GM12864 (cell line): Measurements from ENCODE around the gene SUGT1.
"Not testable (repeated sequence)": the region's sequence is repeated elsewhere in the genome, so short reads cannot be mapped to it uniquely, and the experiment has no call there.

Source experiments
- DNase-seq: peaks from one replicate; pipeline ENCODE4 v3.0.0-alpha.2; 2011; ENCODE audit warnings: low read depth
- H3K4me3 ChIP-seq: 2 replicates; pipeline ENCODE4 v1.5.1; 2011; ENCODE audit warnings: mild to moderate bottlenecking, low read depth, low read length, control low read depth
- CTCF ChIP-seq: IDR thresholded peaks from 2 replicates; pipeline ENCODE4 v1.5.1; 2011; ENCODE audit warnings: low read depth, mild to moderate bottlenecking, moderate library complexity, low read length, control low read depth, inconsistent platforms; ENCODE audit errors: missing control alignments

The SUGT1 gene

DNA sequence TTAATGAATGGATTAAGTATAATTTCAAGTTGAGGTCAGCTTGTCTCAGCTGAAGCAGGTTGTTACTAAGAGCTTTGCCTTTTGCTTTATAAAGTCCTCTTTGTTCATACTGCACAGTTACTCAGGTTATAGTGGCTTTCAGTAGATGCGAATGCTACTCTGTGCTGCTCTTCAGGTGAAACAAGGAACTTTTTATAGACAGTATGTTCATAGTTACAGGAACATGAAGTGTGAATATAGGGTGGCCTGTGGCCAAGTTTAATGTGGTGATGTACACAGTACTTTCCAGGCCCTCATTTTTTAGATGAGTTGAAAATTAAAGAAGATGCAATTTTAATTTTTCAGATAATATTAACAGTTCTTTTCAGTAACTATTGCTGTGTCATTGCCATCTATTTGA lies 20.8 kb downstream of the SUGT1 start:
- no peak overlapping the region for H3K4me3 ChIP-seq
- DNase-seq: no peak
- no peak for TF ChIP-seq CTCF

GRCh38 chr13:52677823-52678222 lies 25.2 kb downstream of the SUGT1 start:
- DNase-seq: no peak
- H3K4me3 ChIP-seq: no peak overlapping the region
- TF ChIP-seq CTCF: no peak

GRCh38 chr13:52685806-52686205 lies 33.2 kb downstream of the SUGT1 start:
- not testable (repeated sequence) for DNase-seq, H3K4me3 ChIP-seq

GRCh38 chr13:52686376-52686775 lies 33.7 kb downstream of the SUGT1 start:
- no peak overlapping the region for H3K4me3 ChIP-seq
- DNase-seq: no peak
- no peak for TF ChIP-seq CTCF

DNA sequence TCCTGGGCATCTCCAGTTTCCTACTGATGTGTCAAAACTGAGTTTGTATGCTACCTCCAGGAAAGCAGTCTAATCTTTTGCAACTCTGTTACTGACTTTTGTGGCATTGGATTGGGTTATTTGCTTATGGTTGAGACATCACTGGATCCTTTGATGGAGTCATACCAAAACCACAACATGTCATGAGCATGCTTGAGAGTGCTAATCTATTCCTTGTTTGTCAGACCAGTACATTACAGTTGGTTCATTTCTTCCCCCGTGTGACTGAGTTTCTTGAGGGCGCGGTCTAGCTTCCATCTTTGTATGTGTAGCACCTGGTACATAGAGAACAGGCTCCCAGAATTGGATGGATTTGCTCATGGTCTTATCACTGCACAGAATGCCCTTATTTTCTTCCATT lies 43.2 kb downstream of the SUGT1 start:
- no peak overlapping the region for H3K4me3 ChIP-seq
- no peak for DNase-seq
- no peak for TF ChIP-seq CTCF

- no peak for TF ChIP-seq CTCF
- DNase-seq: no peak
- H3K4me3 ChIP-seq: no peak overlapping the region
Measured at GRCh38 chr13:52696566-52696965, 43.9 kb downstream of the SUGT1 start.

DNA sequence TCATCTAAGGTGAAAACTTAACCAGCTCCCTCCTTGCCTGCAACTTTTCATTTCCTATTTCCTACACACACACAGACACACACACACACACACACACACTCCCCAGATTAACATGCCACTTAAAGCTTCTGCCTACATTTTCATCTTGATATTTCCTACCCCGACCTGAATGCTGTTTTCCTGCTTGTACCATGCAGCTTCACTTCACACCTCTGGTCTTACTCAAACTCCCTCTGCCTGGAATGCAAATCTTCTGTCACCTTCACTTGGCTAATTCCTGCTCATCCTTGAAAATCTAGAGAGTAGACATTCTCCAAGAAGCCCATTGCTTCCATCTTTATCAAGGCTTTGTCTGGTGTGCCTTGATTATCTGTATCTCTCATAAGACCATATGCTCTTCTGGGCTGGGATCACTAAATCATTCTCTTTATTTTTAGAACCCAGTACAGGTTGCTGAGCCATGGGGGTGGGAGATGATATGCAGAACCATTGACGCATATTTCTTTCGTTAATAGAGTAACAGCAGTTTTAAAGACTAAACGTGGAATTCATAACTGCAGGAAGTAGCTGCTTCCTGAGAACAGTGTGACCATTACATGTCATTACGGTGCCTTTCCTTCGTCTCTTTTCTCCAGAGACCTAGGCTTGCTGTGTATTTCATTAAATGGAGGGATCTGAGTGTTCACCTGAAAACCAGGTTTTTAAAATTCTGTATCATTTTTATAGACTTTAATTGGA lies 49.3 kb downstream of the SUGT1 start:
- H3K4me3 ChIP-seq: no peak overlapping the region
- TF ChIP-seq CTCF: no peak
- DNase-seq: no peak
